Stimulated activated CD8-positive, alpha-beta memory T cell treated with anti-CD3 and anti-CD28 coated beads, Interleukin-12 subunit alpha, Interleukin-12 subunit beta, amount 100 ng/mL, for 4 hours (primary cell): ENCODE measurements around the gene RGS6.

Source experiments
- DNase-seq: peaks from one replicate; pipeline ENCODE4 v3.0.0-alpha.2; 2020; ENCODE audit warnings: low read depth

The RGS6 gene

GRCh38 chr14:72610096-72610830 is 678.0 kb downstream of the RGS6 start:
- DNase-seq = no peak

GRCh38 chr14:72610831-72611200 is 678.6 kb downstream of the RGS6 start:
- no peak for DNase-seq

- DNase-seq = no peak
Observed at GRCh38 chr14:72611506-72611905, 679.3 kb downstream of the RGS6 start.

GRCh38 chr14:72612041-72612440 is 679.8 kb downstream of the RGS6 start:
- DNase-seq = no peak

- no peak for DNase-seq
Observed at GRCh38 chr14:72613231-72613974, 681.2 kb downstream of the RGS6 start.

GRCh38 chr14:72613975-72614319 is 681.7 kb downstream of the RGS6 start:
- no peak for DNase-seq

GRCh38 chr14:72614365-72614764 is 682.1 kb downstream of the RGS6 start:
- DNase-seq = no peak

- DNase-seq = no peak
Observed at GRCh38 chr14:72614891-72615415, 682.7 kb downstream of the RGS6 start.

GRCh38 chr14:72615451-72616121 is 683.4 kb downstream of the RGS6 start:
- DNase-seq = no peak
